DMS114 treated with DMSO at 0.1 percent for 48 hours (cell line): ENCODE measurements around the gene ZNF473.
A peak's percentile ranks its signal among the peaks of the same experiment; 100 is the strongest.

Source experiments
- DNase-seq: peaks from one replicate; lab custom pipeline; 2025; ENCODE audit not compliant: unreplicated experiment; lab: John Stamatoyannopoulos, UW

ZNF473 gene

GRCh38 chr19:50003254-50003788 is 22.5 kb upstream of the ZNF473 start:
- no peak for DNase-seq

GRCh38 chr19:50003810-50004419 is 21.9 kb upstream of the ZNF473 start:
- DNase-seq: no peak

GRCh38 chr19:50005428-50005827 is 20.4 kb upstream of the ZNF473 start:
- no peak for DNase-seq

GRCh38 chr19:50007170-50007569 is 18.6 kb upstream of the ZNF473 start:
- DNase-seq: no peak

- DNase-seq: no peak
Observed at GRCh38 chr19:50007947-50008346, 17.9 kb upstream of the ZNF473 start.

GRCh38 chr19:50008532-50008931 is 17.3 kb upstream of the ZNF473 start:
- DNase-seq: no peak

GRCh38 chr19:50016225-50016807 is 9.5 kb upstream of the ZNF473 start:
- DNase-seq: no peak

- no peak for DNase-seq
Observed at GRCh38 chr19:50020481-50020880, 5.3 kb upstream of the ZNF473 start.

GRCh38 chr19:50022823-50023222 is 3.0 kb upstream of the ZNF473 start:
- no peak for DNase-seq

- DNase-seq: no peak
Observed at GRCh38 chr19:50024719-50025021, 1.1 kb upstream of the ZNF473 start.

GRCh38 chr19:50025022-50025793 is 597 bp upstream of the ZNF473 start, which contains the start of gene VRK3:
Gene VRK3 (minus strand): TSS chr19:50025372. CDS start chr19:50016162, 9,210 bp downstream.
- peak; percentile 96 for DNase-seq

- DNase-seq: no peak
Observed at GRCh38 chr19:50026550-50026906, 723 bp downstream of the ZNF473 start.

- DNase-seq: no peak
Observed at GRCh38 chr19:50030225-50030624, 4.4 kb downstream of the ZNF473 start.

- no peak for DNase-seq
Observed at GRCh38 chr19:50030937-50031336, 5.1 kb downstream of the ZNF473 start.

GRCh38 chr19:50036908-50037307 is 11.1 kb downstream of the ZNF473 start:
- no peak for DNase-seq

- DNase-seq: no peak
Observed at GRCh38 chr19:50039968-50040367, 14.2 kb downstream of the ZNF473 start.

GRCh38 chr19:50040967-50041366 is 15.2 kb downstream of the ZNF473 start:
- DNase-seq: no peak

- DNase-seq: no peak
Observed at GRCh38 chr19:50042363-50043024, 16.7 kb downstream of the ZNF473 start.

- no peak for DNase-seq
Observed at GRCh38 chr19:50043967-50044366, 18.2 kb downstream of the ZNF473 start.

- DNase-seq: no peak
Observed at GRCh38 chr19:50044922-50045321, 19.1 kb downstream of the ZNF473 start.

- no peak for DNase-seq
Observed at GRCh38 chr19:50046649-50047503, 21.1 kb downstream of the ZNF473 start.
